GM12892 (cell line): ENCODE results near the gene GLB1L3.
"Not testable (repeated sequence)": the region's sequence is repeated elsewhere in the genome, so short reads cannot be mapped to it uniquely, and the experiment has no call there.

Source experiments
- DNase-seq: peaks from one replicate; pipeline ENCODE4 v3.0.0; 2011; ENCODE audit not compliant: insufficient read length
- FAIRE-seq: peaks from 2 replicates; lab custom pipeline; 2011; peaks lifted over from hg19 to GRCh38; lab: Jason Lieb, UNC
- POLR2A ChIP-seq: IDR thresholded peaks from 2 replicates; pipeline ENCODE4 v1.6.1; 2011; ENCODE audit warnings: low read depth, low read length, control low read depth
- POLR2AphosphoS5 ChIP-seq: IDR thresholded peaks from 2 replicates; pipeline ENCODE4 v1.6.1; 2011; ENCODE audit warnings: low read depth, low read length, control low read depth
- TAF1 ChIP-seq: IDR thresholded peaks from 2 replicates; pipeline ENCODE4 v1.6.1; 2011; ENCODE audit warnings: low read depth, mild to moderate bottlenecking, control low read depth, low read length, borderline replicate concordance

The GLB1L3 gene

DNA sequence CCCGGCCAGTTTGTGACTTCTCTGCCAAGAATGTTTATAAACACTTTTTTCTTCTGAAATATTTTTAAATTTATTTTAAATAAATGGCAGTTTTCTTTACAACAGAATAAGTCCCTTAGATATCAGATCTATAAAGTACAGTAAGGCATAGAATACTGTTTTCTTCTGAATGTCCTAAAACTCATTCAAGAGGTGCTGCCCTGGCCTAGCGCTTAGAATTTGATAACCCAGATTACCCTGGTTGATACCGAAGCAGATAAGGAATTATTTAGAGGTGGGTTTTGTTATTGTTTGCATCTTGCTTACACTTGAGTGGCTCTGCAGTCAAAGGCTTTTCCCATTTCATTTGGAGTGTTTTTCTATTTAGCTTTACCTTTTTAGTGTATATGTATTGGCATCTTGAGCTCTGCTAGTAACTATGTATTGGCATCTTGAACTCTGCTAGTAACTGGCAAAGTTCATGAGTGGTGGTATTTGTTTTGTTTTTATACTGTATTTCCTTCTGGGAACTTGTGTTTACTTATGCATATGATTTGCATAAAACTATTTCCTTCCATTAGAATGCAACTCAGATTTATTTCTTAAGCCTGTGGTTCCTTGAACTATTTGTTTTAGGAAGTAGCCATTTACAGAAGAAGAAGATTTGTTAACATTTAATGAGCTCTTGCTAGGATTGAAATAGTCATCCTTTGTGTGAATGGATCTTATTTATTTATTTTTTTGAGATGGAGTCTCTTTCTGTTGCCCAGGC lies 21.6 kb upstream of the GLB1L3 start:
- TF ChIP-seq POLR2A: no peak
- TF ChIP-seq POLR2AphosphoS5: no peak
- TF ChIP-seq TAF1: no peak
- FAIRE-seq: no peak
- DNase-seq: no peak

- not testable (repeated sequence) for FAIRE-seq
Observed at GRCh38 chr11:134255184-134255561, 21.0 kb upstream of the GLB1L3 start.

GRCh38 chr11:134257101-134257500 lies 19.1 kb upstream of the GLB1L3 start:
- DNase-seq (no peak), FAIRE-seq (no peak)
- TF ChIP-seq TAF1 (no peak), POLR2AphosphoS5 (no peak), POLR2A (no peak)

More at GRCh38 chr11:134255184-134255561, 21.0 kb upstream of the GLB1L3 start:
- not testable (repeated sequence) for DNase-seq

GRCh38 chr11:134258577-134258976 lies 17.6 kb upstream of the GLB1L3 start:
- DNase-seq: no peak
- TF ChIP-seq POLR2AphosphoS5 (no peak), TAF1 (no peak), POLR2A (no peak)
- FAIRE-seq: no peak

DNA sequence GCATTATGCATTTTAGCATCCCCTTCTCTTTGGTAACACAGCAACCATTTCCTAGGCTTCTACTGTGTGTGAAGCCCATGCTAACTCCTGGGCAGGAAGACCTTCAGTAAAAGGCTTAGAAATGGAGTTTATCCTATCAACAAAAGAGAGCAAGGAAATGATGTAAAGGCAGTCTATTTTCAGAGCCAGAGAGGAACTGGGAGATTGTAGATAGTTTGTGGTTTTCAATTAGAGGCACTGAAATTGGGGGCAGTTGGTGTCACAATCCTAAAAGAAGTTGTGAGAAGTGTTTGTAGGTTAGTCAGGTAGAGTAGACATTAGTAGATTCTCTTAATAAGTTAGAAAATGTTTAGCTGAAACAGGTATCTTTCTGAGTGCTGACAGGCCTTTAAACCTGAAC lies 15.7 kb upstream of the GLB1L3 start:
- no peak for TF ChIP-seq TAF1
- no peak for TF ChIP-seq POLR2AphosphoS5
- DNase-seq: no peak
- FAIRE-seq: peak; percentile 65

DNA sequence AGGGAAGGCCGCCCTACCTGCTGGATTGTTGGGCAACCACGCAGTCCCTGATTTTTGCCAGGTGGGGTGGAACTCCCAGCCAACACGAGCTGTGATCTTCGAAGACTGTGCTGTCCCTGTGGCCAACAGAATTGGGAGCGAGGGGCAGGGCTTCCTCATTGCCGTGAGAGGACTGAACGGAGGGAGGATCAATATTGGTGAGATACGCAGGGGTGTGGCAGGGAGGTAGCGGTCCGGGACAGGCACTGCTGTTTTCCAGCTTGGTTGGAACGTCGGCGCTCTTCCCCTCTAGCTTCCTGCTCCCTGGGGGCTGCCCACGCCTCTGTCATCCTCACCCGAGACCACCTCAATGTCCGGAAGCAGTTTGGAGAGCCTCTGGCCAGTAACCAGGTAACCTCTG lies 15.2 kb upstream of the GLB1L3 start:
- DNase-seq (no peak), FAIRE-seq (no peak)
- no peak for TF ChIP-seq TAF1
- no peak for TF ChIP-seq POLR2AphosphoS5
- TF ChIP-seq POLR2A: no peak

- DNase-seq: no peak
- TF ChIP-seq POLR2AphosphoS5 (no peak), TAF1 (no peak), POLR2A (no peak)
- no peak for FAIRE-seq
Observed at GRCh38 chr11:134261626-134262488, 14.3 kb upstream of the GLB1L3 start.

- no peak for TF ChIP-seq POLR2A
- TF ChIP-seq TAF1: no peak
- no peak for TF ChIP-seq POLR2AphosphoS5
- FAIRE-seq: no peak
- DNase-seq: no peak
Observed at GRCh38 chr11:134264966-134265764, 11.0 kb upstream of the GLB1L3 start.

DNA sequence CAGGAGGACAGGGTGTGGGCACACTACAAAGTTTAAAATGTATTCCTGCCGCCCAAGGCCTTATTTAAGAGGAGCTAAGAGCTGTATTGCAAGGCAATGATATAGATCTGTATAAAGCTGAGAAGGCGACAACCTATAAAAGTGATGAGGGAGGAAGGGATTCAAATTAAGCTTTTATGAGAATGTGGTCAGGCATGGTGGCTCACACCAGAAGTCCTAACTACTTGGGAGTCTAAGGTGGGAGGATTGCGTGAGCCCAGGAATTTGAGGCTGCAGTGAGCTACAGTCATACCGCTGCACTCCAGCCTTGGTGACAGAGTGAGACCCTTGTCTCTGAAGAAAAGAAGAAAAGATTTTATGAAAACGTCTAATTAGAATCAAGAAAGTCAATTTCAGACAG lies 9.7 kb upstream of the GLB1L3 start:
- FAIRE-seq: no peak
- TF ChIP-seq POLR2A (no peak), TAF1 (no peak), POLR2AphosphoS5 (no peak)
- no peak for DNase-seq

GRCh38 chr11:134266841-134267251 lies 9.3 kb upstream of the GLB1L3 start:
- DNase-seq (no peak), FAIRE-seq (no peak)
- TF ChIP-seq POLR2A (no peak), POLR2AphosphoS5 (no peak), TAF1 (no peak)

GRCh38 chr11:134267461-134267860 lies 8.7 kb upstream of the GLB1L3 start:
- FAIRE-seq (no peak), DNase-seq (no peak)
- TF ChIP-seq TAF1 (no peak), POLR2AphosphoS5 (no peak), POLR2A (no peak)
